Caco-2 (cell line): Measurements from ENCODE around the gene FOS. TPM values are rescaled to one million over a fixed set of nuclear protein-coding genes. Genes with fewer than 3 reads are reported as not detected.

ENCODE experiments used
- BruUV-seq: library from RNA; stranded (reverse); fragments of 400-500 nt; replicated peaks from 2 replicates; lab custom pipeline; 2021; lab: Mats Ljungman, UMichigan
- CTCF ChIA-PET: fragments of 300-600 bp; sonication (Branson Sonifier 250); formaldehyde crosslinking; loops from one replicate; lab custom pipeline; 2022; ENCODE audit warnings: antibody characterized with exemption; lab: Charles Lee
- POLR2A ChIA-PET: fragments of 300-600 bp; sonication (Branson Sonifier 250); formaldehyde crosslinking; loops from one replicate; lab custom pipeline; 2022; ENCODE audit warnings: antibody characterized with exemption; lab: Charles Lee
- DNase-seq, 2 experiments: peaks; one replicate each; pipeline versions ENCODE4 v3.0.0 to v3.0.0-alpha.2; 2020 to 2022
- H3K27me3 ChIP-seq: replicated peaks from 2 replicates; pipeline ENCODE4 v1.6.0; 2011; ENCODE audit warnings: low read length; ENCODE audit not compliant: control insufficient read depth, insufficient read depth
- H3K36me3 ChIP-seq: 2 replicates; pipeline ENCODE4 v1.5.1; 2011; ENCODE audit warnings: low read length; ENCODE audit not compliant: control insufficient read depth, insufficient read depth
- H3K4me1 ChIP-seq: fragments of 250-450 bp; sonication (Bioruptor Pico); 2 replicates; pipeline ENCODE4 v1.5.1; 2020; ENCODE audit warnings: mild to moderate bottlenecking
- H3K4me3 ChIP-seq: 2 replicates; pipeline ENCODE4 v1.5.1; 2011; ENCODE audit warnings: low read depth, mild to moderate bottlenecking, control low read depth, low read length
- H3K9me3 ChIP-seq: fragments of 250-450 bp; sonication (Bioruptor Pico); 2 replicates; pipeline ENCODE4 v1.5.1; 2020; ENCODE audit warnings: mild to moderate bottlenecking, moderate library complexity
- H3K27ac Mint-ChIP-seq: one replicate; pipeline ENCODE4 v1.8.0; 2022; ENCODE audit warnings: mixed read lengths; ENCODE audit not compliant: unreplicated experiment
- H3K27me3 Mint-ChIP-seq: one replicate; pipeline ENCODE4 v1.8.0; 2022; ENCODE audit warnings: mixed read lengths; ENCODE audit not compliant: insufficient read depth, unreplicated experiment
- H3K36me3 Mint-ChIP-seq: one replicate; pipeline ENCODE4 v1.8.0; 2022; ENCODE audit warnings: mild to moderate bottlenecking, mixed read lengths; ENCODE audit not compliant: insufficient read depth, unreplicated experiment
- H3K4me1 Mint-ChIP-seq: one replicate; pipeline ENCODE4 v1.8.0; 2022; ENCODE audit warnings: low read depth, mixed read lengths; ENCODE audit not compliant: unreplicated experiment
- H3K4me3 Mint-ChIP-seq: one replicate; pipeline ENCODE4 v1.8.0; 2022; ENCODE audit warnings: mild to moderate bottlenecking, moderate library complexity, mixed read lengths; ENCODE audit not compliant: unreplicated experiment
- H3K9me3 Mint-ChIP-seq: one replicate; pipeline ENCODE4 v1.8.0; 2022; ENCODE audit warnings: mixed read lengths; ENCODE audit not compliant: unreplicated experiment
- CTCF ChIP-seq, 2 experiments: fragments of 200-600 bp in 1 of 2; IDR thresholded peaks; 1 replicate in 1 of 2; 2 replicates in 1 of 2; pipeline versions ENCODE4 v1.5.1 to v1.8.0; 2011 to 2022; ENCODE audit warnings: antibody characterized with exemption in 1 of 2, control low read depth in 1 of 2, inconsistent platforms in 1 of 2, low read depth in 1 of 2, low read length in 1 of 2, mild to moderate bottlenecking in 1 of 2, moderate library complexity in 1 of 2; ENCODE audit not compliant: insufficient read depth in 1 of 2, severe bottlenecking in 1 of 2, unreplicated experiment in 1 of 2
- intact Hi-C: fragments of 100-400 bp; cut with micrococcal nuclease; formaldehyde crosslinking; loops from one replicate; pipeline ENCODE4 v1.10.0; 2022; ENCODE audit not compliant: unreplicated experiment
- total RNA-seq: library from RNA; stranded (reverse); gene quantifications from 2 replicates; pipeline ENCODE4 v1.2.3, GENCODE V29; 2022

FOS gene
- total RNA-seq, 1 experiment from 2014 or later, result 73.7 TPM

- Histone ChIP-seq H3K36me3 (no peaks in the 10 kb centered on the region), H3K4me3 (no peak overlapping the region), H3K27me3 (no peaks in the 10 kb centered on the region), H3K9me3 (no peaks in the 10 kb centered on the region), H3K4me1 (peaks cover 14% of the 10 kb centered on the region)
- Mint-ChIP-seq H3K9me3 (no peaks in the 10 kb centered on the region), H3K27ac (no peak overlapping the region), H3K27me3 (no peaks in the 10 kb centered on the region), H3K4me1 (peaks cover 15% of the 10 kb centered on the region), H3K4me3 (no peak overlapping the region), H3K36me3 (no peaks in the 10 kb centered on the region)
- BruUV-seq, result no TSS peak
- DNase-seq, result peak in 1 of 2 experiments; percentile 27
- intact Hi-C loops, result no loop called here
- no peak for TF ChIP-seq CTCF (IDR thresholded peaks at IDR 0.05; ENCODE audit: insufficient read depth in 1 of 2, low read depth in 1 of 2, low read length in 1 of 2, severe bottlenecking in 1 of 2, unreplicated experiment in 1 of 2)
- POLR2A ChIA-PET, result no interaction called here
- CTCF ChIA-PET, result no interaction called here
Measured at GRCh38 chr14:75246546-75247285, 31.9 kb upstream of the FOS start.

- POLR2A ChIA-PET, result no interaction called here
Measured at GRCh38 chr14:75247286-75247922, 31.2 kb upstream of the FOS start.

GRCh38 chr14:75247939-75248338, 30.7 kb upstream of the FOS start:
- POLR2A ChIA-PET, result no interaction called here
- no peaks in the 10 kb centered on the region for H3K27me3 Mint-ChIP-seq
- CTCF ChIA-PET, result no interaction called here
- intact Hi-C loops, result no loop called here
- no peak for TF ChIP-seq CTCF (IDR thresholded peaks at IDR 0.05; ENCODE audit: insufficient read depth in 1 of 2, low read depth in 1 of 2, low read length in 1 of 2, severe bottlenecking in 1 of 2, unreplicated experiment in 1 of 2)
- H3K36me3 ChIP-seq, result no peaks in the 10 kb centered on the region
- no peak overlapping the region for H3K4me3 Mint-ChIP-seq
- DNase-seq, result no peak
- H3K9me3 Mint-ChIP-seq, result no peaks in the 10 kb centered on the region
- no peaks in the 10 kb centered on the region for H3K27me3 ChIP-seq
- no TSS peak for BruUV-seq
- no peak overlapping the region for H3K4me3 ChIP-seq
- H3K36me3 Mint-ChIP-seq, result no peaks in the 10 kb centered on the region
- peaks cover 9% of the 10 kb centered on the region for H3K4me1 Mint-ChIP-seq
- no peak overlapping the region for H3K27ac Mint-ChIP-seq
- peaks cover 14% of the 10 kb centered on the region for H3K4me1 ChIP-seq
- H3K9me3 ChIP-seq, result no peaks in the 10 kb centered on the region

More at GRCh38 chr14:75247286-75247922, 31.2 kb upstream of the FOS start:
- no peak for DNase-seq
- Mint-ChIP-seq H3K4me1 (peaks cover 13% of the 10 kb centered on the region), H3K27ac (no peak overlapping the region), H3K4me3 (no peak overlapping the region), H3K9me3 (no peaks in the 10 kb centered on the region), H3K36me3 (no peaks in the 10 kb centered on the region), H3K27me3 (no peaks in the 10 kb centered on the region)
- Histone ChIP-seq H3K4me1 (peaks cover 14% of the 10 kb centered on the region), H3K9me3 (no peaks in the 10 kb centered on the region), H3K27me3 (no peaks in the 10 kb centered on the region), H3K36me3 (no peaks in the 10 kb centered on the region), H3K4me3 (no peak overlapping the region)
- no TSS peak for BruUV-seq
- intact Hi-C loops, result no loop called here
- CTCF ChIA-PET, result no interaction called here
- TF ChIP-seq CTCF (IDR thresholded peaks at IDR 0.05; ENCODE audit: insufficient read depth in 1 of 2, low read depth in 1 of 2, low read length in 1 of 2, severe bottlenecking in 1 of 2, unreplicated experiment in 1 of 2), result no peak
